GM12801 (cell line): ENCODE measurements around the gene PRKAR2B.

Experiments
- TF ChIP-seq, protein P1 (sequence below): IDR thresholded peaks from one replicate; pipeline ENCODE4 v1.5.1; 2011; ENCODE audit warnings: control low read depth; ENCODE audit not compliant: insufficient read length; ENCODE audit errors: extremely low read depth

Gene PRKAR2B

DNA sequence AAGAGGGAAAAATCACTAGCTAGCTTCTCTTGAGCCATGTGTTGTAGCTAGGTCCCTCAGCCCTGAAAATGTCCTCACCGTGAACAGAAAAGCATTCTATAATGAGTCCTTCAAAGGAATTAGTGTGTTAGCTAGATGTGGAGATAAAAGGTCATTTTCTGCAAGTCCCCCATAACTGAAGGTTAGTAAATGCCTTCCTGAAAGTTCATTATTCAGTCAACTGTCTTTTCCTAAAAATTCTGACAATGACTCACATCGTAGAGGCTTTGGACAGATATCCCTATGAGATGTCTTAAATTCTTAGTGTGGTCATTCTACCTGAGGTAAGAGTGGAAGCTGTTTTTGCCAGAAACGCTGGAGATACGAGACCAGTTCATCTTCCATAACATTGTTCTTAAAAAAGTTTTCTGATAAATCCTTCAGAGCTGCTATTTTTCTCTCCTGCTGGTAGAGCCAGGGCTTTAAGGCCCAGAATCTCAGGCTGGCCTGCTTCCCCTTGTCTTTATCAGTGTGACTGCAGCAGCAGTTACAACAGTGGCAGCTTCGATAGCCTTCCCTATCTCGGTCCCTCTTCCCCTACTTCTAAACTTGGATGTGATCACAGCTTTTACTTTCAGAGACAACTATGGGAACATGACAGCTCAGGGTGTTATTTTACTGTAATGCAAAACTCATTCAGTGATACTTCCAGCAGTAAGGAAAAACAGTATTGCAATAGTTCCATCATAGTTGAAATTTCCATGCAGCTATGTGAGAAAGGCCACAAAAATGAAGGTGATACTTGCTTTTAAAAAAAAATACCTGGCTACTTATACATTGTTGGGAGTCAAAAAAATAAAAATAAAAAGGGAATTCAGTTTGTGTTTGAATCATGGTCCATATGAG, 37.3 kb upstream of the PRKAR2B start:
- TF ChIP-seq, protein P1, sequence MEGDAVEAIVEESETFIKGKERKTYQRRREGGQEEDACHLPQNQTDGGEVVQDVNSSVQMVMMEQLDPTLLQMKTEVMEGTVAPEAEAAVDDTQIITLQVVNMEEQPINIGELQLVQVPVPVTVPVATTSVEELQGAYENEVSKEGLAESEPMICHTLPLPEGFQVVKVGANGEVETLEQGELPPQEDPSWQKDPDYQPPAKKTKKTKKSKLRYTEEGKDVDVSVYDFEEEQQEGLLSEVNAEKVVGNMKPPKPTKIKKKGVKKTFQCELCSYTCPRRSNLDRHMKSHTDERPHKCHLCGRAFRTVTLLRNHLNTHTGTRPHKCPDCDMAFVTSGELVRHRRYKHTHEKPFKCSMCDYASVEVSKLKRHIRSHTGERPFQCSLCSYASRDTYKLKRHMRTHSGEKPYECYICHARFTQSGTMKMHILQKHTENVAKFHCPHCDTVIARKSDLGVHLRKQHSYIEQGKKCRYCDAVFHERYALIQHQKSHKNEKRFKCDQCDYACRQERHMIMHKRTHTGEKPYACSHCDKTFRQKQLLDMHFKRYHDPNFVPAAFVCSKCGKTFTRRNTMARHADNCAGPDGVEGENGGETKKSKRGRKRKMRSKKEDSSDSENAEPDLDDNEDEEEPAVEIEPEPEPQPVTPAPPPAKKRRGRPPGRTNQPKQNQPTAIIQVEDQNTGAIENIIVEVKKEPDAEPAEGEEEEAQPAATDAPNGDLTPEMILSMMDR = no peak

DNA sequence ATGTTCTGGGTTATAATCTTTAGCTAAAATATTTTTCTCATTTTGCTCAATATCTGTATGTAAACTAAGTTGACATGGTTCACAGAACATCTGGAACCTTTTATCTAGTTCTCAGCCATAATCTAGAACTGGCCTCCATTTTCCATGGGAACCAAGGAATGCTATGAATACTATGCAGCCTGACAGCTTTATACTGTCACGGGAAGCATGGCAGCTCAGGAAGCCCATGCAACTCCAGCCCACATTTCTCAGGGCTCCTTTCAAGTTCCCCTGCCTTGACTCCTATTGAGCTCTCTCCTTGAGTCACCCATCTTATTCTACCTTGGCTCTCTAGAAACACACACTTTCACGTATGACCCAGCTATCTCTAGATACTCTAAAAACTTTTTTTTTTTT, 36.6 kb upstream of the PRKAR2B start:
- TF ChIP-seq, protein P1 = no peak

- TF ChIP-seq, protein P1 = no peak
Measured at GRCh38 chr7:107009846-107010203, 34.7 kb upstream of the PRKAR2B start.

GRCh38 chr7:107012691-107013090, 31.8 kb upstream of the PRKAR2B start:
- TF ChIP-seq, protein P1 = no peak

GRCh38 chr7:107014387-107015023, 30.0 kb upstream of the PRKAR2B start:
- TF ChIP-seq, protein P1 = no peak

DNA sequence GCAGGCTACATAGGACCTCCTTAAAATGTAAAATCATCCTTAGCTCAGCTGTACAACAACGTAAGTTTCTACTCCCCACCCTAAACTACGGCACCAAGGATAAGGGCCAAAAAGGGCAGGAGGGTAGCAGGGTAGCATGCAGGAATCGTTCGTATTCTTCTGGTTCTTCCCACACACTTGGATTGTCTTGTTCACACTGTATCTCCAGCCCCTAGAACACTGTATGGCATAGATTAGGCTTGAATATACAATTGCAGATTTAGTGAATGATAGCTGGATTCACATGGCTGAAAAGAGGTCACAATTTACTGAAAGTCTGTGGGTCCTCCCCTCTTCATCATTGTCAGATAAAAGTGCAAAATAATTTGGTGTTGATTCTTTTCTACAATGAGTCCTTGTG, 28.2 kb upstream of the PRKAR2B start:
- TF ChIP-seq, protein P1 = no peak

- TF ChIP-seq, protein P1 = no peak
Measured at GRCh38 chr7:107017965-107018719, 26.4 kb upstream of the PRKAR2B start.
